ENCODE data around the gene CSNK2A3. TPM values are rescaled to one million over a fixed set of nuclear protein-coding genes. Genes with fewer than 3 reads are reported as not detected.

Gene CSNK2A3
- total RNA-seq, 1 donor from 2014 or later, result 0.35 TPM

- no peak overlapping the region for H3K4me3 ChIP-seq (ENCODE audit: low read depth, low read length)
- TF ChIP-seq, protein P1, sequence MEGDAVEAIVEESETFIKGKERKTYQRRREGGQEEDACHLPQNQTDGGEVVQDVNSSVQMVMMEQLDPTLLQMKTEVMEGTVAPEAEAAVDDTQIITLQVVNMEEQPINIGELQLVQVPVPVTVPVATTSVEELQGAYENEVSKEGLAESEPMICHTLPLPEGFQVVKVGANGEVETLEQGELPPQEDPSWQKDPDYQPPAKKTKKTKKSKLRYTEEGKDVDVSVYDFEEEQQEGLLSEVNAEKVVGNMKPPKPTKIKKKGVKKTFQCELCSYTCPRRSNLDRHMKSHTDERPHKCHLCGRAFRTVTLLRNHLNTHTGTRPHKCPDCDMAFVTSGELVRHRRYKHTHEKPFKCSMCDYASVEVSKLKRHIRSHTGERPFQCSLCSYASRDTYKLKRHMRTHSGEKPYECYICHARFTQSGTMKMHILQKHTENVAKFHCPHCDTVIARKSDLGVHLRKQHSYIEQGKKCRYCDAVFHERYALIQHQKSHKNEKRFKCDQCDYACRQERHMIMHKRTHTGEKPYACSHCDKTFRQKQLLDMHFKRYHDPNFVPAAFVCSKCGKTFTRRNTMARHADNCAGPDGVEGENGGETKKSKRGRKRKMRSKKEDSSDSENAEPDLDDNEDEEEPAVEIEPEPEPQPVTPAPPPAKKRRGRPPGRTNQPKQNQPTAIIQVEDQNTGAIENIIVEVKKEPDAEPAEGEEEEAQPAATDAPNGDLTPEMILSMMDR (conservative IDR thresholded peaks at IDR 0.05; ENCODE audit: low read depth, low read length), result no peak
- no peak for DNase-seq (ENCODE audit: low read depth)
Observed at GRCh38 chr11:11344045-11344444, 9.0 kb downstream of the CSNK2A3 start.

DNA sequence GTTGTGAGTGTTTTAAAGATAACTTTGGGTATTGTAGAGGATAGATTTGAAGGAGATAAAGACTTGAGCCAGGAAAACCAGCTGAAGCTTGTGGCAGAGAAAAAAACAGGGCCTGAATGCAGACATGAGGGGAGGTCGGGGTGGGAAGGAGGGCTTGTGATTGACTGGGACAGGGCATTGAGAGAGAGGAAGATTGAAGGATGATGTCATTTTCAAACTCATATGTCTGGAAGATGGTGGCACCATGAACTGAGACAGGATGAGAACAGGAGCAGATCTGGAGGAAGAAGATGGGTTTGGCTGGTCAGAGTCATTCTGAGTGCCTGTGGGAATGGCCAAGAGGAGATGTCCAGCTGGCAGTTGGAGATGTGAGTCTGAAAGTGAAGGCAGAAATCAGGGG is 14.7 kb downstream of the CSNK2A3 start:
- TF ChIP-seq, protein P1 (conservative IDR thresholded peaks at IDR 0.05; ENCODE audit: low read depth, low read length), result no peak
- DNase-seq (ENCODE audit: low read depth), result no peak
- H3K4me3 ChIP-seq (ENCODE audit: low read depth, low read length), result no peak overlapping the region

DNA sequence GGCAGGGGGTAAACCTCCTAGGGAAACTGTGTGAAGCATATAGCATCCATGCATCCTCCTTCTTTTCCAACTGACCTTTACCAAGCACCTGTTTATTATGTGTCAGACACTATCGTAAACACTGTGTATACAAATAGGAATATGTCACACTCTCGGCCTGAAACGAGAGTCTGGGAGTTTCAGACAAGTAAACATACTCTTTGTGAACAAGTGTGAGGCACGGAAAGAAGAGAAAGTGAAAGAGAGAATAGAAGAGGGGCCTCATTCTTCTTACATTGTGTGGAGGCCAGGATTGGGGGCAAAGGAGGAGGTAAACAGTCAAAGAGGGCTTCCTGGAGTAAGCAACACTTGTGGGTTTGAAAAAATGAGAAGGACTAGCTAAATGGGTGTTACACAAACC is 16.4 kb downstream of the CSNK2A3 start:
- no peak overlapping the region for H3K4me3 ChIP-seq (ENCODE audit: low read depth, low read length)
- TF ChIP-seq, protein P1 (conservative IDR thresholded peaks at IDR 0.05; ENCODE audit: low read depth, low read length), result no peak
- no peak for DNase-seq (ENCODE audit: low read depth)

GRCh38 chr11:11335043-11335442 is 18.0 kb downstream of the CSNK2A3 start:
- no peak overlapping the region for H3K4me3 ChIP-seq (ENCODE audit: low read depth, low read length)
- TF ChIP-seq, protein P1 (conservative IDR thresholded peaks at IDR 0.05; ENCODE audit: low read depth, low read length), result peak; percentile 15
- no peak for DNase-seq (ENCODE audit: low read depth)

DNA sequence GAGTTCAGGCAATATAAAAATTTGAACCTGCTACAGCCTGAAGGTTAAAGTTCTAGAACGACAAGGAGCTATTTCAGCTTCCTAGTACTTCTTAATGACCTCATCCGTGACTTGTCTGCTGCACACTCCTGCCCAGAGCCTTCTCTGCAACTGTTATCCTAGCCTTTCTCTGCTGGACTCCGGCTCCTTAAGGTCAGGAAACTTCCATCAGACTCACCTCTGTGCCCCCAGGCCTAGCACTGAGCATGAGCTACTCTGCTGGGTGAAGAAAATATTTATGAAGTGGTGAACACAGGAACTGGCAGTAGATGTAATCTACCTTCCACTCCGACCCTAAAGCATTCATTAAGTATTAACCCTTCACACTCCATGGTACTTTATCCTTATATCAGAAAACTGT is 18.4 kb downstream of the CSNK2A3 start:
- TF ChIP-seq, protein P1 (conservative IDR thresholded peaks at IDR 0.05; ENCODE audit: low read depth, low read length), result no peak
- no peak for DNase-seq (ENCODE audit: low read depth)
- H3K4me3 ChIP-seq (ENCODE audit: low read depth, low read length), result no peak overlapping the region

DNA sequence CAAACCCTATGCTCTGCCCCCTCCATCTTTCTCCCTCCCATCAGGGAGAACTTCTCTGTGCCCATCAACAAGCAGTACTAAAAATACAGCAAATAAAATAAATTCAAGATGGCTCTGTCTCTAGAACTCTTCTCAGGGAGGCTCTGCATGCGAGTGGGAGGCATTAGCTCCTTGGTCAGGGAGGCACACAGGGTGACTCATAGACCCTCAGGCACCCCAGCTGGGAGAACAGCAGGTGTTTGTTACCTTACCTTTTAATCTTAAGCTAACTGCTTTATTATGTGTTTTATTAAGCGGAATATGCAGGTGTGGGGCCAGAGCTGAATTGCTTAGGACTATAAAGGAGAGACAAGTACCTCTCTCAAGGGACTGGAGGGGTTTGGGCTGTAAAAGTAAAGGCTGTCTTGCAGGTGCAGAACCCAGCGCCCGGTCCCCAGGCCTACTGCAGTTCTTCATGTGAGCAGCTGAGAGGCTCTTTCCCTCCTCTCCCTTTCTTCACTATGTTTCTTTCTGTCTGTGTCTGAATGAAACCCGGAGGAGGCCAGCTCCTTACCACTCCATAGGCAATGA is 20.8 kb downstream of the CSNK2A3 start:
- TF ChIP-seq, protein P1 (conservative IDR thresholded peaks at IDR 0.05; ENCODE audit: low read depth, low read length), result no peak
- no peak overlapping the region for H3K4me3 ChIP-seq (ENCODE audit: low read depth, low read length)
- no peak for DNase-seq (ENCODE audit: low read depth)

DNA sequence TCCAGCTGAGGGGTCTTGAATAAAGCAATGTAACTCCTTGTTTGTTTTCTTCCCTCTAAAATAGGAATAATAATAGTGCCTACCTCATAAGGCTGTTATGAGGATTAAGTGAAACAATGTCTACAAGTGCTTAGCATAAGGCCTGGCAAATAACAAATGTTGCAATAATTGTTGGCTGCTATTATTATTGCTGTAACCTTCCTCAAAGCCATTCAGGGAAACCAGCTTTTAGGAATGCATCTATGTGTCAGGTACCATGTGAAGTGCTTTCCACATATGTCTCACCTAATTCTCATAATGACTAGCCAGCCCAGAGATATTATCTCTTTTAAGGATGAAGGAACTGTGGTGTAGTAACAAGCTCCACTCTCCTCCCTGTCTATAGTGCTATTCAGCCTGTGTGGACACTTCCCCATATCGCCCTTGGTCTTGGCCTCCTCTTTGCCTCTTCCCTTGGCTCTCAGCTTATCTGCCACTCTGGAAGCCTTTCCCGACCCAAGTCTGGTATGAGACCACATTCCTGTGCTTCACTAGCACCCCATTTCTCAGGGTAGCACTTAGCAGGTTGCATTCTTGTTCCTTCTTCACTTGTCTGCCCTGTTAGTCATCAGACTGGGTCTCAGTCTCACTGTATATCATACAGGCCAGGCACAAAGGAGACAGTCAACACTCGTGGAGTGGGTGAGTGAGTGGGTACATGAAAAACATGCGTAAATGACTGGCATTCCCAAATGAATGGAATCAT is 23.8 kb downstream of the CSNK2A3 start:
- TF ChIP-seq, protein P1 (conservative IDR thresholded peaks at IDR 0.05; ENCODE audit: low read depth, low read length), result no peak
- no peak for DNase-seq (ENCODE audit: low read depth)

More for the DNA sequence above, 23.8 kb downstream of the CSNK2A3 start:
- H3K4me3 ChIP-seq (ENCODE audit: low read depth, low read length), result no peak overlapping the region

All from epithelial cell of proximal tubule (primary cell).